HG02759 (cell line): ENCODE measurements around the gene OR6C6.
"Not testable (repeated sequence)": the region's sequence is repeated elsewhere in the genome, so short reads cannot be mapped to it uniquely, and the experiment has no call there.

ENCODE experiments used
- ATAC-seq: cut with Tn5 transposase; IDR thresholded peaks from one replicate; pipeline ENCODE4 v1.9.1; 2021; ENCODE audit warnings: mild to moderate bottlenecking, moderate library complexity; ENCODE audit not compliant: unreplicated experiment

Gene OR6C6

DNA sequence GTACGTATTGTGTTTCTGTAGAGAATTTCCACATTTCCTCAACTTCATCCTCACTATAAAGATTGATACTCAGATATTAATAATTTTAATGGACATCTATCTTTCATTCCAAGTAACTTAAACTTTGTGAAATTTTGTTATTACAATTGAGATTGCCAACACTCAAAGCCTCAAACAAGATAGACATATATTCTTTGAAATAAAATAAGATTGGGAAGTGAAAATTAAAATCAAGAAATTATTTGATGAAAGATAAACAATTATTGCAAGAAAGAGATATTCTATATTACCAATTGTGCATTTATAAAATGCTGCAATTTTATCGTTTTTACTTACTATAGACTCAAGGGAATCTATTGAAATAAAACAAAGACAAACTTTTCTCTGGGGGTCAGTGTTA is at the start of gene OR6C6:
OR6C6 (minus strand) TSS at position 101 of the 400 bp plus-strand sequence. CDS start 1,337 bp downstream, outside the sequence.
- ATAC-seq, result no peak

DNA sequence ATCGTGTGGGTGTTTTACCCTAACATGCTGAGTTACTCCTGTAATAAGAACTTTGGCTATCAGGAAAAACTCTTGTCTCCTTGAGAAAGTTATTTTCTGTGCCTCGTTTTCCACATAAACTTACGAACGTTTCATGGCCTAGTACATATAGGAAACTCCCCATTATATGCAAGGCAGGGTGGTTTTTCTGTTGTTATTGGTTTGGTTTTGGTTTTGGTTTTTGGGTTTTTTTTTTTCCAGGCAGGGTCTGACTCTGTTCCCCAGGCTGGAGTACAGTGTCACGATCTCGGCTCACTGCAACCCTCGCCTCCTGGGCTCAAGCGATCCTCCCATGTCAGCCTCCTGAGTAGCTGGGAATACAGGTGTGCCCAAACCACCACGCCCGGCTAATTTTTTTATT is 39.6 kb upstream of the OR6C6 start:
- no peak for ATAC-seq

GRCh38 chr12:55330446-55330845 is 34.1 kb upstream of the OR6C6 start, which contains the start of gene OR6C3:
TSS of gene OR6C3 (plus strand) at chr12:55330746. CDS start at chr12:55331701, 955 bp downstream.
- no peak for ATAC-seq

GRCh38 chr12:55325801-55326200 is 29.4 kb upstream of the OR6C6 start:
- not testable (repeated sequence) for ATAC-seq

GRCh38 chr12:55320201-55320600 is 23.8 kb upstream of the OR6C6 start:
- ATAC-seq, result no peak

- no peak for ATAC-seq
Observed at GRCh38 chr12:55314043-55314442, 17.7 kb upstream of the OR6C6 start, which contains the start of gene OR6C1. TSS of gene OR6C1 (plus strand) at chr12:55314343. CDS start at chr12:55320600, 6,257 bp downstream.

DNA sequence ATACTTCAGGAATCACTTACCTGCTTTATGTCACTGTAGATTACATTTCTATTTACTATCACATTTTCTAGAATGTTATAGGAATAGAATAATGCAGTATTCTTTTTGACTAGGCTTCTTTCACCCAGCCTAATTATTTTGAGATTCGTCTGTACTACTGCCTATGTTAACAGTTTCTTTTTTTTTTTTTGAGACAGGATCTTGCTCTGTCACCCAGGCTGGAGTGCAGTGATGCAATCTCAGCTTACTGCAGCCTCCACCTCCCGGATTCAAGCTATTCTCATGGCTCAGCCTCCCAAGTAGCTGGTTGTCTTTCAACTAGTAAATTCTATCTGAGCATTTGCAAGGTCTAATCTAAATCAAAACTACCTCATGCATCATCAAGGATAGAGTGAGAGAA is 6.4 kb downstream of the OR6C6 start:
- ATAC-seq, result no peak

DNA sequence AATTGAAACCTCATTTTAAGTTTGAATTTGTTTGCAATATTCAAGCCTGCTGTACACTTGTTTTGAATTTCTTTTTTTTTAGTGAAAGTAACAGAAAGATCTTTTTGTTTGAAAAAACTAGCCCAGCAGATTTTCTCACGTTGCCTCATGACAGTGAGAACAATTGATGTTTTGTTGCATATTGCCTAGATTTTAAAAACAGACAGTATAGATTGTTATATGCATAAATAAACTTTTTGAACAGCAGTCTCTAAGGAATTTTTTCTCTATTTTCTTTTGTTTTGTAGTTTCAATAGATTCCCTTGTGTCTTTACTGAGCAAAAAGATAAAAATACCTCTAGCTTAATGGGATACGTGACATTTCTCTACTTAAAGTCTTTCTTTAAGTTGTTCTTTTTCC is 15.4 kb downstream of the OR6C6 start:
- ATAC-seq, result no peak

- no peak for ATAC-seq
Observed at GRCh38 chr12:55258303-55258702, 38.1 kb downstream of the OR6C6 start.

DNA sequence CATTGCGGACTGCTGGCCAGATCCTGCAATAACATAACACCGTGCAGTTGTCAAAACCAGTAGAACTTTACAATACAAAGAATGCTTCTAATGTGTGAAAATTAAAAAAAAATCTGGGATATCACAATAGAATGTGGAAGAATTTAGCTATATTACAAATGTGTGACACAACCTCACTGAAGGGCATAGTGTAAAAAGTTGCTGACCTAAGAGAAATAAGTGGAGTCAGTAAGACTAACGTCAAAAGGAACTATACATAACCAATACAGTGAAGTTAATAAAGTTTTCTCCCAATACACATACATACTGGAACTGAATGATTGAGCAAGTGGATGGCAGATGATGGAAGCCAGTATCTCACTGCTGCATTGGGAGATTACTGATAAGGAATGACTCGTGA is 39.5 kb downstream of the OR6C6 start:
- ATAC-seq, result no peak

DNA sequence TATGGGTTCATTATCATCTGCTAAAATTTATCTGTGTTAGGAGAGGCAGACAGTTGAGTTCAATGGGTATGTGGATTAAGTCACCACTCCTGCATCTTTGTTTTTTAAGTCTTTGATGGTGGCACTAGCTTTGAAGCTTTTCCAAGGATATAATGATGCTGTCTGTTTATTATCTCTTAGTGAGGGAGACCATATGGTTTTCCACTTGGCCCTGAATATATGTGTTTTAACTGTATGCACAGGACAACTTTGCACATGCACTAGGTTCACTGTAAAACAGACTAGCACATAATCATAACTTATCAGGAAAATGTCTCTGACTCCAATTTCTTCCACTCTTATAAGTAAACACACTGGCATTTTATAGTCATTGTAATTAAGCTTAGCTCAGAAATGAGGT is 43.1 kb downstream of the OR6C6 start:
- ATAC-seq, result no peak

DNA sequence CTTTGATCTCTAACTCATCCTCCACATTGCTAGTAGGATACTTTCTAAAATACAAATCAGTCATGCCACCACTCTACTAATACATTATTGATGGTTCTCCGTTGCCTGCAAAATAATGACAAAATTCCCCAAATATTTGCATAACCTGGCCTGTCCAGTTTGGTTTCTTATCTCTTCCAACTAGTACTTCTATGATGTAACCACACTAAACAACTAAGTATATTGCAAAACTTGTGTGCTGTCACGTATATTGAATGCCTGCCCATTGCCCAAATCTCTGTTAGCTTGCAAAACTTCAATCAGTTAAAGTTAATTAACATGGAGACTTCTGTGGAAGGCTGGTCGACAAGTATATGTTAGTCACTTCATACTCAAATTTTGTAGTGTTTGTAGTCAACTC is 45.4 kb downstream of the OR6C6 start:
- ATAC-seq, result no peak

DNA sequence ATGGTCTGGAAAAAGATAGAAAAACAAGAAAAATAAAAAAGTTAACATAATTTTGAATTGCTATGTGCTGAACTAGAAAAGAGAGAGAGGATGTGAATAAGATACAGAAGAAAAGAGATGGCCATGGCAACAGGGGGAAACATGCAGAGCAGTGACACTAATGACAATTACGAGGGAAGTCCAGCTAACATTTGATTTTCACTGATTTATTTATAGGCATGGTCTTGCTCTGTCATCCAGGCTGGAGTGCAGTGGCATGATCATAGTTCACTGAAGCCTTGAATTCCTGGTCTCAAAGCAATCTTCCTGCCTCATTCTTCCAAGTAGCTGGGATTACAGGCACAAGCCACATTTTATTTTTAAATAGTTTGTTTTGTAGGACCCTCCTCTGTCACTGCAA is 50.2 kb downstream of the OR6C6 start:
- no peak for ATAC-seq

DNA sequence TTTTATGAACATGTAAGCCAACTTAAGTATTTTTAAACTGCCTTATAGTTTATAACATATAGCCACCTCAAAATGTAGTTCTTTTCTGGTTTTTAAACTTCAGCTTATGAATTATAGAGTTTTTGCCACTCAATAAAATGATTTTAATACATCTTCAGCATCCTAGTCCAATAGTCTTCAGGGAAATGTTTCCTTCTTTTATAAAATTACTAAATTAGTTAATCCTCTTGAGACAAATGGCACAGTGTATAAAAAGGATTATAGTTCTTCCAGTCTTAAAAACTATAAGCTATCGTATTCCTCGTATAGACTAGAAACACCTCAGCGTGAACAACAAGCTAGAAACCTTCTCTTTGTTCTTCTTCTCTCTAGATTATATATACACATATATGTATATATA is 52.1 kb downstream of the OR6C6 start, which contains the start of gene OR6C74:
OR6C74 (plus strand) TSS at position 301 of the 400 bp plus-strand sequence. CDS start 2,679 bp downstream, outside the sequence.
- ATAC-seq, result no peak
